IPS-NIHi7 (cell line): ENCODE results near the gene CLDN17.

ENCODE experiments used
- DNase-seq: peaks from one replicate; pipeline ENCODE4 v3.0.0; 2012; ENCODE audit warnings: mixed read lengths; ENCODE audit errors: extremely low spot score

CLDN17 gene

GRCh38 chr21:30117631-30118030 is 49.0 kb downstream of the CLDN17 start:
- no peak for DNase-seq

- DNase-seq: no peak
Measured at GRCh38 chr21:30116479-30116878, 50.1 kb downstream of the CLDN17 start.
